Neural crest cell (in vitro differentiated cells): ENCODE data around the gene RAMP3. TPM values are rescaled to one million over a fixed set of nuclear protein-coding genes. Genes with fewer than 3 reads are reported as not detected.

Experiments
- DNase-seq: peaks from one replicate; pipeline ENCODE4 v3.0.0; 2021; ENCODE audit warnings: low read depth, mixed read lengths, low spot score
- H3K27ac Mint-ChIP-seq: one replicate; pipeline ENCODE4 v1.8.0; 2021; ENCODE audit warnings: mild to moderate bottlenecking, mixed read lengths; ENCODE audit not compliant: unreplicated experiment
- H3K27me3 Mint-ChIP-seq: 2 replicates; pipeline ENCODE4 v1.8.0; 2021; ENCODE audit warnings: low read depth, mild to moderate bottlenecking, mixed read lengths
- H3K36me3 Mint-ChIP-seq: 2 replicates; pipeline ENCODE4 v1.8.0; 2021; ENCODE audit warnings: low read depth, mild to moderate bottlenecking, mixed read lengths
- H3K4me1 Mint-ChIP-seq: 2 replicates; pipeline ENCODE4 v1.8.0; 2021; ENCODE audit warnings: mixed read lengths
- H3K4me3 Mint-ChIP-seq: one replicate; pipeline ENCODE4 v1.8.0; 2021; ENCODE audit warnings: mild to moderate bottlenecking, mixed read lengths
- H3K9me3 Mint-ChIP-seq: 2 replicates; pipeline ENCODE4 v1.8.0; 2021; ENCODE audit warnings: mixed read lengths
- total RNA-seq: library from RNA; stranded (reverse); gene quantifications from 2 replicates; pipeline ENCODE4 v1.2.1, GENCODE V29; 2021
- TF ChIP-seq, protein P1 (sequence below): fragments of 200-600 bp; sonication (generic); conservative IDR thresholded peaks from 2 replicates; pipeline ENCODE4 v1.5.0; 2021; ENCODE audit warnings: antibody characterized with exemption, mild to moderate bottlenecking

Gene RAMP3
- total RNA-seq, 1 donor from 2014 or later, result not detected

DNA sequence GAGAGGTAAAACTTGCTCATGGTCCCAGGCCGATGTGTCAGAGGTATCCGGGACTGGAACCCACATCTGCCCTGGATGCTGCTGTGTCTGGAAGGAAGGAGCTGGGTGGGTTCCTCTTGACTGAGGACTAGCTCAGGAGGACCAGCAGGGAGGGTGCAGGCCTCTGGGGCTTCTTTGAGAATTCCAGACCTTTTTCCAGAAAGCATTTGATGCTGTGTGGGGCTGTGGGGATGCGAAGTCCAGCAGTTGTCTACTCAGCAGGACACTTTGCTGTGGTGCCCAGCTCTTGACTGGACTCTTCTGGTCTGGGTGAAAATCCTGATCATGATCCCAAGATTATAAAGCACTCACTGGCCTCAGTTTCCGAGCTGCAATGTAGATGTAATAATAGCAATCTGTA, 1.7 kb downstream of the RAMP3 start:
- H3K9me3 Mint-ChIP-seq, result peaks cover 8% of the 10 kb centered on the region
- no peak overlapping the region for H3K4me3 Mint-ChIP-seq
- DNase-seq, result no peak
- H3K27me3 Mint-ChIP-seq, result peaks cover 67% of the 10 kb centered on the region
- peaks cover 3% of the 10 kb centered on the region for H3K36me3 Mint-ChIP-seq
- TF ChIP-seq, protein P1, sequence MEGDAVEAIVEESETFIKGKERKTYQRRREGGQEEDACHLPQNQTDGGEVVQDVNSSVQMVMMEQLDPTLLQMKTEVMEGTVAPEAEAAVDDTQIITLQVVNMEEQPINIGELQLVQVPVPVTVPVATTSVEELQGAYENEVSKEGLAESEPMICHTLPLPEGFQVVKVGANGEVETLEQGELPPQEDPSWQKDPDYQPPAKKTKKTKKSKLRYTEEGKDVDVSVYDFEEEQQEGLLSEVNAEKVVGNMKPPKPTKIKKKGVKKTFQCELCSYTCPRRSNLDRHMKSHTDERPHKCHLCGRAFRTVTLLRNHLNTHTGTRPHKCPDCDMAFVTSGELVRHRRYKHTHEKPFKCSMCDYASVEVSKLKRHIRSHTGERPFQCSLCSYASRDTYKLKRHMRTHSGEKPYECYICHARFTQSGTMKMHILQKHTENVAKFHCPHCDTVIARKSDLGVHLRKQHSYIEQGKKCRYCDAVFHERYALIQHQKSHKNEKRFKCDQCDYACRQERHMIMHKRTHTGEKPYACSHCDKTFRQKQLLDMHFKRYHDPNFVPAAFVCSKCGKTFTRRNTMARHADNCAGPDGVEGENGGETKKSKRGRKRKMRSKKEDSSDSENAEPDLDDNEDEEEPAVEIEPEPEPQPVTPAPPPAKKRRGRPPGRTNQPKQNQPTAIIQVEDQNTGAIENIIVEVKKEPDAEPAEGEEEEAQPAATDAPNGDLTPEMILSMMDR, result no peak
- no peak overlapping the region for H3K27ac Mint-ChIP-seq
- peaks cover 16% of the 10 kb centered on the region for H3K4me1 Mint-ChIP-seq

GRCh38 chr7:45160417-45160881, 2.9 kb downstream of the RAMP3 start:
- peaks cover 8% of the 10 kb centered on the region for H3K9me3 Mint-ChIP-seq
- H3K36me3 Mint-ChIP-seq, result peaks cover 3% of the 10 kb centered on the region
- no peak for DNase-seq
- no peak overlapping the region for H3K4me3 Mint-ChIP-seq
- H3K27ac Mint-ChIP-seq, result no peak overlapping the region
- peaks cover 64% of the 10 kb centered on the region for H3K27me3 Mint-ChIP-seq
- TF ChIP-seq, protein P1, result no peak
- H3K4me1 Mint-ChIP-seq, result peaks cover 11% of the 10 kb centered on the region

GRCh38 chr7:45161138-45161537, 3.5 kb downstream of the RAMP3 start:
- Mint-ChIP-seq H3K4me3 (no peak overlapping the region), H3K9me3 (peaks cover 8% of the 10 kb centered on the region), H3K36me3 (peaks cover 3% of the 10 kb centered on the region), H3K27ac (no peak overlapping the region), H3K4me1 (peaks cover 11% of the 10 kb centered on the region), H3K27me3 (peaks cover 62% of the 10 kb centered on the region)
- no peak for DNase-seq
- TF ChIP-seq, protein P1, result no peak

GRCh38 chr7:45161842-45162241, 4.3 kb downstream of the RAMP3 start:
- Mint-ChIP-seq H3K4me1 (peaks cover 11% of the 10 kb centered on the region), H3K27me3 (peaks cover 55% of the 10 kb centered on the region), H3K27ac (no peak overlapping the region), H3K9me3 (peaks cover 8% of the 10 kb centered on the region), H3K36me3 (peaks cover 3% of the 10 kb centered on the region), H3K4me3 (no peak overlapping the region)
- DNase-seq, result no peak
- TF ChIP-seq, protein P1, result no peak

DNA sequence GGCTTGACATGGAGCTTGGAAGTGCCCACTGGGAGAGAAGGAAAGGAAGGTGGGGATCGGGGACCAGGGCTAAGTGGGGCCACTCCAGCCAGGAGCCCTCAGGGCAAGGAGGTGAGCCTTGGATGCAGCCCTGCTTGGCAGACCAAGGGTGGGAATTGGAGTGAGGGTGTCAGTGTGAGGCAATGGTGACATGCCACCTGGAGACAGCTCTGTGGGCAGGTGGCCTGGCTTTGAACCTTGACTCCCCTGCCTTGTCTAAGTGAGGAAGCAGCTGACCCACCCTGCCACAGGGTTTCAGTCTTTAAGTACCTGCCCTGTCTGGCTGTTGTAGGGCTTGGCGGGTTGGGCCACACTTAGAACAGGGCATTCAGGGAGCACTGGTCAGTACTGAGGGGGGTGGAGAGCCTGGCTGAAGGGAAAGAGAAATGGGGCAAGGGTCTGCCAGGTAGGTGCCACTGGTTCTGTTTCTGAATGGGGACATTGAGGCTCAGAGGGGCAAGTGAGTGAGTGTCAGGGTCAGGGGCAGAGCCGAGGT, 4.8 kb downstream of the RAMP3 start:
- no peak overlapping the region for H3K4me3 Mint-ChIP-seq
- TF ChIP-seq, protein P1, result no peak
- H3K36me3 Mint-ChIP-seq, result peaks cover 3% of the 10 kb centered on the region
- peaks cover 8% of the 10 kb centered on the region for H3K9me3 Mint-ChIP-seq
- no peak overlapping the region for H3K27ac Mint-ChIP-seq
- peaks cover 11% of the 10 kb centered on the region for H3K4me1 Mint-ChIP-seq
- DNase-seq, result no peak
- peaks cover 52% of the 10 kb centered on the region for H3K27me3 Mint-ChIP-seq
